HCT116 (cell line): ENCODE results near the gene AOAH. TPM values are rescaled to one million over a fixed set of nuclear protein-coding genes. Genes with fewer than 3 reads are reported as not detected.

ENCODE experiments used
- ATAC-seq: fragments of 200-7000 bp; cut with Tn5 transposase; 2 replicates; pipeline ENCODE4 v1.9.1; 2020; ENCODE audit warnings: mild to moderate bottlenecking, moderate library complexity
- BruUV-seq: library from RNA; stranded (reverse); fragments of 400-500 nt; replicated peaks from 2 replicates; lab custom pipeline; 2021; lab: Mats Ljungman, UMichigan
- CTCF ChIA-PET: fragments of 300-600 bp; sonication (Branson Sonifier 250); formaldehyde crosslinking; loops from one replicate; lab custom pipeline; 2021; ENCODE audit warnings: antibody characterized with exemption; lab: Charles Lee
- POLR2A ChIA-PET: fragments of 300-600, 350-600 bp; sonication (Branson Sonifier 250); formaldehyde crosslinking; loops from one replicate; lab custom pipeline; 2021; ENCODE audit warnings: antibody characterized with exemption; lab: Charles Lee
- RAD21 ChIA-PET, 2 experiments: fragments of 300-600 bp; sonication (Branson Sonifier 250); formaldehyde crosslinking; loops; one replicate each; lab custom pipeline; 2023; ENCODE audit warnings: low total read pairs in 2 of 2; ENCODE audit not compliant: uncharacterized antibody in 2 of 2, unreplicated experiment in 2 of 2, low non-redundant PET in 1 of 2; lab: Charles Lee
- DNase-seq: peaks from one replicate; pipeline ENCODE4 v3.0.0-alpha.2; 2010; ENCODE audit warnings: low read depth, low spot score
- H2AFZ ChIP-seq: fragments of 200-600 bp; shearing (Covaris generic), sonication (generic); 2 replicates; pipeline ENCODE4 v1.6.1; 2017; ENCODE audit warnings: low read depth, mixed run types, mixed read lengths, antibody characterized with exemption, low read length; ENCODE audit not compliant: poor library complexity, severe bottlenecking
- H3K27ac ChIP-seq: 2 replicates; pipeline ENCODE4 v1.5.1; 2012; ENCODE audit warnings: low read depth, low read length
- H3K27me3 ChIP-seq: fragments of 200-600 bp; sonication (generic); 2 replicates; pipeline ENCODE4 v1.6.1; 2016; ENCODE audit warnings: mixed run types, low read length, mixed read lengths; ENCODE audit not compliant: insufficient read depth
- H3K36me3 ChIP-seq, 2 experiments: fragments of 200-500 bp in 1 of 2; fragments of 200-600 bp in 1 of 2; sonication (Bioruptor generic) in 1 of 2; sonication (generic) in 1 of 2; 2 replicates each; pipeline versions ENCODE4 v1.5.1 to v1.6.1; 2014 to 2016; ENCODE audit warnings: low read length in 2 of 2, inconsistent platforms in 1 of 2, mixed read lengths in 1 of 2, mixed run types in 1 of 2; ENCODE audit not compliant: insufficient read depth in 2 of 2, control insufficient read depth in 1 of 2
- H3K4me1 ChIP-seq, 2 experiments: fragments of 200-600 bp in 1 of 2; sonication (generic) in 1 of 2; 2 replicates each; pipeline versions ENCODE4 v1.5.1 to v1.6.1; 2012 to 2017; ENCODE audit warnings: low read length in 2 of 2, inconsistent platforms in 1 of 2, mild to moderate bottlenecking in 1 of 2, mixed read lengths in 1 of 2, mixed run types in 1 of 2, moderate library complexity in 1 of 2; ENCODE audit not compliant: insufficient read depth in 2 of 2, control insufficient read depth in 1 of 2
- H3K4me2 ChIP-seq: fragments of 200-600 bp; sonication (generic); 2 replicates; pipeline ENCODE4 v1.6.1; 2017; ENCODE audit warnings: mixed run types, low read length, mixed read lengths
- H3K4me3 ChIP-seq, 2 experiments: fragments of 200-600 bp in 1 of 2; sonication (generic) in 1 of 2; replicated peaks in 1 of 2; 2 replicates each; pipeline ENCODE4 v1.5.1; 2011 to 2016; ENCODE audit warnings: low read length in 2 of 2, control low read depth in 1 of 2, low read depth in 1 of 2, mild to moderate bottlenecking in 1 of 2, mixed read lengths in 1 of 2, mixed run types in 1 of 2
- H3K79me2 ChIP-seq: fragments of 200-600 bp; sonication (generic); 2 replicates; pipeline ENCODE4 v1.6.1; 2017; ENCODE audit warnings: mild to moderate bottlenecking, mixed run types, low read length, moderate library complexity, mixed read lengths; ENCODE audit not compliant: insufficient read depth
- H3K9ac ChIP-seq: fragments of 200-600 bp; sonication (generic); 2 replicates; pipeline ENCODE4 v1.6.1; 2016; ENCODE audit warnings: low read length, mixed read lengths
- H3K9me2 ChIP-seq: fragments of 200-600 bp; sonication (generic), shearing (Covaris generic); 2 replicates; pipeline ENCODE4 v1.6.1; 2017; ENCODE audit warnings: mixed run types, mild to moderate bottlenecking, moderate library complexity; ENCODE audit not compliant: insufficient read depth
- H3K9me3 ChIP-seq, 2 experiments: fragments of 200-500 bp in 1 of 2; fragments of 200-600 bp in 1 of 2; sonication (Bioruptor generic) in 1 of 2; sonication (generic) in 1 of 2; 2 replicates each; pipeline ENCODE4 v1.6.1; 2014 to 2017; ENCODE audit warnings: low read length in 2 of 2, mixed read lengths in 2 of 2, inconsistent platforms in 1 of 2, low read depth in 1 of 2, mild to moderate bottlenecking in 1 of 2, mixed run types in 1 of 2, moderate library complexity in 1 of 2; ENCODE audit not compliant: control insufficient read depth in 1 of 2, insufficient read depth in 1 of 2
- H4K20me1 ChIP-seq: fragments of 200-600 bp; sonication (generic), shearing (Covaris generic); 2 replicates; pipeline ENCODE4 v1.6.1; 2017; ENCODE audit warnings: mixed run types, mild to moderate bottlenecking, moderate library complexity; ENCODE audit not compliant: insufficient read depth
- CBX3 ChIP-seq: IDR thresholded peaks from 2 replicates; pipeline ENCODE4 v1.6.1; 2012; ENCODE audit warnings: low read depth
- EGR1 ChIP-seq: IDR thresholded peaks from 2 replicates; pipeline ENCODE4 v1.6.1; 2012; ENCODE audit warnings: low read depth
- EZH2 ChIP-seq: fragments of 200-600 bp; sonication (generic); IDR thresholded peaks from 2 replicates; pipeline ENCODE4 v1.6.1; 2017; ENCODE audit warnings: antibody characterized with exemption, mixed run types
- EZH2phosphoT487 ChIP-seq: fragments of 200-600 bp; IDR thresholded peaks from 2 replicates; pipeline ENCODE4 v1.6.1; 2018; ENCODE audit warnings: antibody characterized with exemption, borderline replicate concordance
- FOSL1 ChIP-seq: IDR thresholded peaks from 2 replicates; pipeline ENCODE4 v1.6.1; 2012; ENCODE audit warnings: low read depth
- JUND ChIP-seq: IDR thresholded peaks from 2 replicates; pipeline ENCODE4 v1.6.1; 2012
- POLR2A ChIP-seq: IDR thresholded peaks from 2 replicates; pipeline ENCODE4 v1.7.0; 2011; ENCODE audit warnings: borderline replicate concordance; ENCODE audit not compliant: insufficient read depth, insufficient read length; ENCODE audit errors: extremely low read depth
- POLR2AphosphoS5 ChIP-seq: IDR thresholded peaks from 2 replicates; pipeline ENCODE4 v1.6.1; 2011; ENCODE audit warnings: mild to moderate bottlenecking, low read depth, low read length, moderate library complexity
- RAD21 ChIP-seq: IDR thresholded peaks from 2 replicates; pipeline ENCODE4 v1.6.1; 2012; ENCODE audit warnings: low read depth, mild to moderate bottlenecking
- REST ChIP-seq: IDR thresholded peaks from 2 replicates; pipeline ENCODE4 v1.6.1; 2012; ENCODE audit warnings: low read depth
- SP1 ChIP-seq: IDR thresholded peaks from 2 replicates; pipeline ENCODE4 v1.6.1; 2012; ENCODE audit warnings: low read depth
- SRF ChIP-seq: IDR thresholded peaks from 2 replicates; pipeline ENCODE4 v1.6.1; 2012; ENCODE audit warnings: low read depth
- TCF7L2 ChIP-seq: IDR thresholded peaks from 2 replicates; pipeline ENCODE4 v1.7.0; 2011; ENCODE audit warnings: borderline replicate concordance, inconsistent platforms; ENCODE audit not compliant: insufficient read depth, insufficient read length; ENCODE audit errors: extremely low read depth
- YY1 ChIP-seq: IDR thresholded peaks from 2 replicates; pipeline ENCODE4 v1.6.1; 2011; ENCODE audit warnings: low read length, low read depth, moderate library complexity, mild to moderate bottlenecking; ENCODE audit not compliant: insufficient replicate concordance; ENCODE audit errors: extremely low read depth
- ZBTB33 ChIP-seq: IDR thresholded peaks from 2 replicates; pipeline ENCODE4 v1.6.1; 2011; ENCODE audit warnings: mild to moderate bottlenecking, low read length, moderate library complexity; ENCODE audit not compliant: insufficient replicate concordance; ENCODE audit errors: extremely low read depth
- ZNF274 ChIP-seq: fragments of 200-500 bp; sonication (Bioruptor generic); IDR thresholded peaks from 2 replicates; pipeline ENCODE4 v1.6.1; 2014; ENCODE audit warnings: mild to moderate bottlenecking, low read depth, low read length, inconsistent platforms
- intact Hi-C: fragments of 100-400 bp; cut with micrococcal nuclease; formaldehyde crosslinking; loops from 2 replicates; pipeline ENCODE4 v1.10.0; 2022
- total RNA-seq: library from RNA; stranded (reverse); gene quantifications from one replicate; pipeline ENCODE4 v1.2.1, GENCODE V29; 2021; ENCODE audit not compliant: unreplicated experiment

Gene AOAH
- total RNA-seq, 1 experiment from 2014 or later = 1.1 TPM

- H3K27ac ChIP-seq = no peak overlapping the region
- H3K36me3 ChIP-seq = no peaks in the 10 kb centered on the region
- BruUV-seq = no TSS peak
- ChIA-PET RAD21 (no interaction called here), POLR2A (no interaction called here), CTCF (interaction anchor here (2.7 kb wide), 1 partner anchor 13 kb away, joined by 19 read pairs; no protein-coding TSS in a partner anchor)
- DNase-seq (no peak), ATAC-seq (no peak)
- H3K27me3 ChIP-seq = no peaks in the 10 kb centered on the region
- H3K4me1 ChIP-seq = peaks cover 32 to 50% of the 10 kb centered on the region in 2 experiments
- intact Hi-C loops = loop anchor here (5.0 kb wide), 1 partner anchor 535 kb away; no protein-coding TSS in a partner anchor
- H3K79me2 ChIP-seq = no peaks in the 10 kb centered on the region
- no peak overlapping the region for H3K9ac ChIP-seq
- no peak overlapping the region for H2AFZ ChIP-seq
- H3K4me3 ChIP-seq = no peak overlapping the region
- H3K9me3 ChIP-seq = no peaks in the 10 kb centered on the region
- TF ChIP-seq POLR2AphosphoS5 = no peak
- H3K4me2 ChIP-seq = no peak overlapping the region
- no peaks in the 10 kb centered on the region for H4K20me1 ChIP-seq
- no peaks in the 10 kb centered on the region for H3K9me2 ChIP-seq
Observed at GRCh38 chr7:36657036-36657660, 67.1 kb downstream of the AOAH start.

- no peaks in the 10 kb centered on the region for H4K20me1 ChIP-seq
- no TSS peak for BruUV-seq
- peaks cover 12 to 23% of the 10 kb centered on the region in 2 experiments for H3K4me1 ChIP-seq
- H3K36me3 ChIP-seq = no peaks in the 10 kb centered on the region
- intact Hi-C loops = no loop called here
- H3K27me3 ChIP-seq = no peaks in the 10 kb centered on the region
- H3K9me3 ChIP-seq = no peaks in the 10 kb centered on the region
- DNase-seq (no peak), ATAC-seq (no peak)
- H3K9me2 ChIP-seq = no peaks in the 10 kb centered on the region
- no peak overlapping the region for H3K9ac ChIP-seq
- ChIA-PET POLR2A (no interaction called here), CTCF (no interaction called here), RAD21 (no interaction called here)
- H3K4me2 ChIP-seq = no peak overlapping the region
- no peaks in the 10 kb centered on the region for H3K79me2 ChIP-seq
- no peak overlapping the region for H3K27ac ChIP-seq
- H3K4me3 ChIP-seq = no peak overlapping the region
- H2AFZ ChIP-seq = no peak overlapping the region
- TF ChIP-seq REST (no peak), ZNF274 (no peak), POLR2A (no peak), YY1 (no peak), CBX3 (no peak), TCF7L2 (no peak), EGR1 (no peak), JUND (no peak), RAD21 (no peak), POLR2AphosphoS5 (no peak), SP1 (no peak), FOSL1 (no peak), EZH2 (no peak), EZH2phosphoT487 (no peak), ZBTB33 (no peak), SRF (no peak)
Observed at GRCh38 chr7:36654436-36654835, 69.9 kb downstream of the AOAH start.
